ENCODE results near the gene OLR1.
A peak's percentile ranks its signal among the peaks of the same experiment; 100 is the strongest.

Gene OLR1

DNA sequence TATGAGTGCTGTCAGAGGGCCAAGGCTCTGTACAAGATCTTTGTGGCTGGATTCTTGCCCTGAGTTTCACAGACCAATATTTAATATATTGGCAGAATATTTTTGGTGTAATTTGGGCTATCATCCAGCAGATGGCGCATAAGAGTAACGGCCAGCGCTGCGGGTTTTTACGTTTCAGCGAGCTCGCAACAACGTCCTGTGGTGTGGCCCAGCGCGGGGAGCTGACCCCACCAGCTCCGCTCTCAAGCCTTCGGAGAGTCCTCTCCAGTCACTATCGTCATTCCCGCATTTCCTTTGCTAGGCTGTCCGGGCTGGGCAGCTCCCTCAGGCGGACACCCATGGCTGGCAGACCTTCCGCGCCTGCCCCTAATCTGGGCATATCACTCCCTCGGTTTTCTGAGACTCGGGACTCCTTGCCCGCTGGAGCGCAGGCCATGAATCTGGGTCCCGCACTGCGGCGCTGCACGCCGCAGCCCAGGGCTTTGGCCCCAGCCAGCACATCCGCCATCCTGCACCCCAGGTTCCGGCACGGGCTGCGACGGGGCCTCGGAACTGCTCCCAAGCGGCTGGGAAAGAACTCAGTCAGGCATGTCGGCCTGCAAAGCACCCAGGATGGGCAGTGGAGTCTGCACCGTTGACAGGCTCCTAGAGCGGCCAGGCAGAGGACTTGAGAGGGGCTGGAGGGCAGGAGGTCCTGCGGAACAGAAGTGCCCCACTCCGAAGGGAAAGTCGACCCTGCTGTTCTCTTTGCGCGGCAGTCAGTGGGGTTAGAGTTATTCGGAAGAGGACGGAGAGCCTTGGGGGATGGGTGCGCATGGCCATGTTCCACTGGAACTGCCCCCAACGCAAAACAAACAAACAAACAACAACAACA, 18.4 kb downstream of the OLR1 start:
- peak; percentile 77 for DNase-seq (ENCODE audit: low spot score)

DNA sequence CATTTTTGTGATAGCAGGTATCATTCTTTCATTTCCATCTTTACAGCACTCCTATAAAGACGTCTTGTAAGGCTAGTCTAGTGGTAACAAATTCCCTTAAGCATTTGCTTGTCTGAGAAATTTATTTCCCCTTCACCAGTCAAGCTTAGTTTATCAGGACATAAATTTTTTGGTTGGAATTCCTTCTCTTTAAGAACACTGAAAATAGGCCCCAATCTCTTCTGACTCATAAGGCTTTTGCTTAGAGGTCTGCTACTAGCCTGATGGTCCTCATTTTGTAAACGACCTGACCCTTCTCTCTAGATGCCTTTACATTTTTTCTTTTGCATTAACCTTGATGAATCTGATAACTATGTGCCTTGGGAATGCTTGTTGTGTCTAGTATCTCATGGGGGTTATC, 20.3 kb downstream of the OLR1 start:
- no peak for DNase-seq (ENCODE audit: low spot score)

DNA sequence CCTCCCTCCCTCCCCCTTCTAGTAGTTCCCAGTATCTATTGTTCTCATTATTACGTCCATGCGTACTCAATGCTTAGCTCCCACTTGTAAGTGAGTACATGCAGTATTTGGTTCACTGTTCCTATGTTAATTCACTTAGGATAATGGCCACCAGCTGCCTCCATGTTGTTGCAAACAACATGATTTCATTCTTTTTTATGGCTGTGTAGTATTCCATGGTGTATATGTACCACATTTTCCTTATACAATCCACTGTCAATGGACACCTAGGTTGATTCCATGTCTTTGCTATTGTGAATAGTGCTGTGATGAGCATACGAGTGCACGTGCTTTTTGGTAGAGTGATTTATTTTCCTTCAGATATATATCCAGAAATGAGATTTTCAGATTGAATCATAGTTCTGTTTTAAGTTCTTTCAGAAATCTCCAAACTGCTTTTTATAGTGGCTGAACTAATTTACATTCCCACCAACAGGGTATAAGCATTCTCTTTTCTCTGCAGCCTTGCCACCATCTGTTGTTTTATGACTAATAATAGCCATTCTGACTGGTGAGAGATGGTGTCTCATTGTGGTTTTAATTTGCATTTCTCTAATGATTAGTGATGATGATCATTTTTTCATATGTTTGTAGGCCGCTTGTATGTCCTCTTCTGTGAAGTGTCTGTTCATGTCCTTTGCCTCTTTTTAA, 24.1 kb downstream of the OLR1 start:
- no peak for DNase-seq (ENCODE audit: low spot score)

DNA sequence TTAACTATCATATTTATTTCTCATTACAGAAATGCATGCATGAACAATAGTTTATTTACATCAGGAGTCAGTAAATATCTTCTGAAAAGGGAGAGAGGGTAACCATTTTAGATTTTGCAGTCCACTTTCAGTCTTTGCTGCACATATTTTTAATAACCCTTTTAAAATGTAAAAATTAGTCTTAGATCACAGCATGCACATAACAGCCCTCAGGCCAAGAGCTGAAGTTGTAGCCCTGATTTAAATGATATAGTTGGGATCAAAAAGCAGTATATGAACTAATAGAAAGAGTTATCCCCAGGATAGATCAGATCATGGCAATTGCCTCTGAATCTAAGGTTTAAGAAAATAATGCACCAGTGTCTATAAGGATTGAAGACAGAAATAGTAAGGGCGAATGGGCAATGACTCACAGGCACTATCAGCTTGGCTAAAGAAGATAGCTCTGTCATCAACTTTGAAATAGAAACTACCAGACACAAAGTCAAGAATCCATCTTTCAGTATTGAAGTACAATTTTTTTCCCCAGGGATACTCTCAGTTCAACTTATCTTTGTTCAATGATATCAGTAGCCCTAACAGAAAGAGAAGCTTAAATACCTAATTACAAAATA, 28.8 kb downstream of the OLR1 start:
- no peak for DNase-seq (ENCODE audit: low spot score)

- DNase-seq (ENCODE audit: low spot score) = peak; percentile 43
Measured at GRCh38 chr12:10140001-10140400, 31.9 kb downstream of the OLR1 start.

- no peak for DNase-seq (ENCODE audit: low spot score)
Measured at GRCh38 chr12:10136637-10137205, 35.2 kb downstream of the OLR1 start.

DNA sequence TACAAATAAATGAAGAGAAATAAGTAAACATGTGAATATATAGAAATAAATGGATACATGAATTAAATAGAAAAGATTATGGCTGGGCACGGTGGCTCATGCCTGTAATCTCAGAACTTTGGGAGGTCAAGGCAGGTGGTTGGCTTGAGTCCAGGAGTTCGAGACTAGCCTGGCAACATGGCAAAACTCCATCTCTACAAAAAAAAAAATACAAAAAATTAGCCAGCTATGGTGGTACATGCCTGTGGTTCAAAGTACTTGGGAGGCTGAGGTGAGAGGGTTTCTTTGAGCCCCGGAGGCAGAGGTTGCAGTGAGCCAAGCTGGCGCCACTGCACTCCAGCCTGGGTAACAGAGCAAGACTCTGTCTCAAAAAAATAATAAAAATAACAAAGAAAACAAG, 36.8 kb downstream of the OLR1 start:
- no peak for DNase-seq (ENCODE audit: low spot score)

- no peak for DNase-seq (ENCODE audit: low spot score)
Measured at GRCh38 chr12:10132850-10133370, 39.0 kb downstream of the OLR1 start.

DNA sequence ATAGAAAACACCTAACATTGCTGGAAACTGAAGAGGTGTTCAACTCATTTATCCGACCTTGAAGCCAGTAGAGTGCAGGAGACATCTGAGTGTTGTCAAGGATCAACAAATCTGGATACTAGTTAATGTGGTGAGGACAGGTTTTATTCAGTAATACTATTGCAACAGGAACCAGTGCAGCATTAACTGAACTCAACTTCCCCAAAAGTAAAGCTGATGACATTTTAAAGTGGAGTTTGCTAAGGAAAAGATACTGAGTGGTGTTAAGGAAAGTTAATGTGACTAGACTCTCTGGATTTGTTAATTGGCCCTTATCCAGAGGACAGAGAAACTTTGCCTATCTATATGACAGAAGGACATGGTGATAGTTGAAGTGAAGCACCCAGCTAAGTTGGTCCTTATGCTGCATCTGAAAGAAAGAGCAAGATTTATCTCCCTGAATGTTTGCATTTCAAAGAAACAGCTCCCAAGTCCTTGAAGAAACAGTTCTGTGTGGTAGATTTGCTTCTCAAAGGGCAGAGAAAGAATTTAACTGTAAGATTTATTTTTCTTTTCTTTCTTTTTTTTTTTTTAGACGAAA, 40.7 kb downstream of the OLR1 start:
- no peak for DNase-seq (ENCODE audit: low spot score)

- DNase-seq (ENCODE audit: low spot score) = no peak
Measured at GRCh38 chr12:10130042-10130441, 41.9 kb downstream of the OLR1 start, which contains the start of gene CLEC7A. CLEC7A (minus strand) TSS chr12:10130199; CDS start chr12:10130082, 117 bp downstream.

GRCh38 chr12:10128687-10129086, 43.2 kb downstream of the OLR1 start:
- DNase-seq (ENCODE audit: low spot score) = no peak

DNA sequence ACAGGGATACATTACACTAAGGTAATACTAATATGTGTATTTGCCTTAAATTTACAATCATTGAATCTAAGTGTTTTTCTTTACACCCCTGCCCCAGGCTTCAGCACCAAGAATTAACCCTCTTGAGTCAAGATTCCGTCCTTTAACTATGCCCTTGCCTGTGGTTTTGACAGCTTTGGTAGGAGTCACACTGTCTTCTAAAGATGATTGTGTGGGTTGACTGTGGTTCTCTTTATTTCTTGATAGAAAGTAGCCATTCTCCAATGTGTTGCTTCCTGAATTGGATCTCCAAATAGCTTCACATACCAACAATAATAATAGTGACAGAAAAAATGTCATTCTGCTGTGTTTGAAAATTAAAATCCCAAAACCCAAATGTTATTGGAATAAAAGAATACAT, 45.5 kb downstream of the OLR1 start:
- DNase-seq (ENCODE audit: low spot score) = no peak

DNA sequence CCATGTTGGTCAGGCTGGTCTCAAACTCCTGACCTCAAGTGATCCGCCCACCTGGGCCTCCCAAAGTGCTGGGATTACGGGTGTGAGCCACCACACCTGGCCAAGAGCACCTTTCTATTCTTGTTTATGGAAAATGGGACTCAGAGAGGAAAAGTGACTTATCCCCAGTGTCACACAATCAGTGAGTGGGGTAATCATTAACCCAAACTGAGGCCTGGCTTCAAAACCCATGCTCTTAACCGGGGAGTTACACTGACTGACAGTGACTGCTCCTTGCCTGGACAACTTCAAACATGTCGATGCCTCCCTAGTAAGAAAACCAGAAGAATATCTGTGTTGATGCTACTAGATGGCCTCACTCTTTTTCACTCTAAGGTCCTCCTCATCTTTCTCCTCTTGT, 49.2 kb downstream of the OLR1 start:
- DNase-seq (ENCODE audit: low spot score) = no peak

GRCh38 chr12:10121278-10121677, 50.7 kb downstream of the OLR1 start:
- no peak for DNase-seq (ENCODE audit: low spot score)

DNA sequence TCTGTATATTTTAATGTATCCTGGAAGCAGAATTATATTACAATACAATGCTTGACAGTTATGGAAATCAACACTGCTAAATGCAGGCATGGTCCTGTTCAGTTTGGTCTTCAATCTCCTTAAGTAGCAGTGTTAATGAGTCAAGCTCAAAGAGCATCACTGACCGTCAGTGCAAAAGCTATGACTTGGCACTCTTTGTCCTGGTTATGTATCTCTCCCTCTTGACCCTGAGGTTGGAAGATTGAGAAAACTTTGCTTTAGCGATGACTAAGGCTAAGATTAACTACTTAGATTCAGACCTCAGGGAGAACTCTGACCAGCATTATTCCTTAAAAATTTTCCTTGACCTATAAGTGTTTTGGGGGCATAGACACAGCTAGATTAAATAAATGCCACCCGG, 52.9 kb downstream of the OLR1 start:
- no peak for DNase-seq (ENCODE audit: low spot score)

GRCh38 chr12:10115890-10116289, 56.0 kb downstream of the OLR1 start:
- DNase-seq (ENCODE audit: low spot score) = no peak

- no peak for DNase-seq (ENCODE audit: low spot score)
Measured at GRCh38 chr12:10115311-10115710, 56.6 kb downstream of the OLR1 start.

DNA sequence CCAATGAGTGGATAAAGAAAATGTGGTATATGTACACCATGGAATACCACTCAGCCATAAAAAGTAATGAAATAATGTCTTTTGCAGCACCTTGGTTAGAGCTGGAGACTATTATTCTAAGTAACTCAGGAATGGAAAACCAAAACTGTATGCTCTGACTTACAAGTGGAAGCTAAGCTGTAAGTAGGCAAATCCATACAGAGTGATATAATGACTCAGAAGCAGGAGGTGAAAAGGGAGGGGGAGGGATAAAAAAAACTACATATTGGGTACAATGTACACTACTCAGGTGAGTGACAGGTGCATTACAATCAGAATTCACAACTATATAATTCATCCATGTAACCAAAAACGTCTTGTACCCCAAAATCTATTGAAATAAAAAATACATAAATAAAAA, 58.0 kb downstream of the OLR1 start:
- no peak for DNase-seq (ENCODE audit: low spot score)

- DNase-seq (ENCODE audit: low spot score) = no peak
Measured at GRCh38 chr12:10113075-10113474, 58.9 kb downstream of the OLR1 start.

DNA sequence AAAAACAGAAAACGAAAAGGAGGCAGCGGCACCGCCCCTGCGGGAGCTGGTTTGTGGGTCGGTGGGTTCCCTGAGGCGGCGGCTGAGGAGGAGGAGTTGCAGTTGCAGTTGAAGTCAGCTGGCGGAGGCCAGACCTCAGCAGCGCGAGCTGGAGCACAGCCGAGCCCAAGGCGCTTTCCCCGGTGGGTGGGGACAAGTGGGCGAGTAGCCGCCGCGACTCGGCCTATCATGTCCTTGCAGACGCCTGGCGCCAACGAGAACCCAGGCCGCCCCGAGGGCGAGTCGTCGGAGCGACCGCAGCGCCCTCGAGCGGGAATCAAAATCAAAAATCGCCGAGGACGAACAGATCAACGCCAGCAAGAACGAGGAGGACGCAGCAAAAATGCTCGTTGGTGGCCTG, 60.5 kb downstream of the OLR1 start:
- no peak for DNase-seq (ENCODE audit: low spot score)

GRCh38 chr12:10110256-10110844, 61.6 kb downstream of the OLR1 start:
- DNase-seq (ENCODE audit: low spot score) = no peak

Measured in iPS-NIHi11 (cell line).